GM19455 (cell line): ENCODE measurements around the gene HDAC9.

Source experiments
- ATAC-seq: cut with Tn5 transposase; IDR thresholded peaks from one replicate; pipeline ENCODE4 v1.9.1; 2021; ENCODE audit not compliant: unreplicated experiment

The HDAC9 gene

GRCh38 chr7:18653381-18654155, 158.0 kb downstream of the HDAC9 start:
- ATAC-seq: no peak

DNA sequence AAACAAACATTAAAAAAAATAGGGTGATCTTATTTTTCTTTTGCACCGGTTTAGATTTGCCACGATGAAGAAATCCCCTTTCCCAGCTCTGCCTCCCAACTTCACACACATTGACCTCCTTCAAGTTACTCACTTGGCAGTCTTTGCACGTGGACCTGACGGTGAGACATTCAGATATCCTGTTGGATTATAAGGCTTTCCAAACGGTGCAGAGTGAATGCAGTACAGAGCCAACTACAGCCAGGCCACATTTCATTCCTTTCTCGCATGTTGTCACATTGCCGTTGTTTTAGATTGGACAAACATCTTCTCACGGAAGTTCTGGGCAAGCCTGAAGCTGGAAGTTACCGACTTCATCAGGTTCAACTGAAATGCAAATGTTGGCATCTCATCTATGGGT, 159.2 kb downstream of the HDAC9 start:
- ATAC-seq: no peak

DNA sequence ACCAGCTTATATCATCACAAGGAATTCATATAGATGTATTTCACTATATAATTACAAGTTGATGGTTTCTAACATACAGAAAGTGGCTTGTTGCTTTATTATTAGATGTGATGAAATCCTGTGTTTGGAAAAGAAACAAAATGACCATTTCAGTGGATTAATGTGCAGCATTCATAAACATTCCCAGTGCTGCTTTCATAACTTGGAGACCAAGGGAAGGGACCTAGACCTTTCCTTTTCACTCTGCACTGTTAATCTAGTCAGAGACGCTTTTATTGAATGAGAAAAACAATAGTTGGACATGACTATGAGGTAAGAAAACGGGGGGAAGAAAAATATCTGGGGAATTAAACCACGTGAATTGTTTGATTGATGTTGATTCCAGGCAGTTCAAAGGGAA, 160.0 kb downstream of the HDAC9 start:
- ATAC-seq: no peak

GRCh38 chr7:18655912-18656311, 160.4 kb downstream of the HDAC9 start:
- ATAC-seq: no peak

GRCh38 chr7:18656362-18656761, 160.8 kb downstream of the HDAC9 start:
- no peak for ATAC-seq

DNA sequence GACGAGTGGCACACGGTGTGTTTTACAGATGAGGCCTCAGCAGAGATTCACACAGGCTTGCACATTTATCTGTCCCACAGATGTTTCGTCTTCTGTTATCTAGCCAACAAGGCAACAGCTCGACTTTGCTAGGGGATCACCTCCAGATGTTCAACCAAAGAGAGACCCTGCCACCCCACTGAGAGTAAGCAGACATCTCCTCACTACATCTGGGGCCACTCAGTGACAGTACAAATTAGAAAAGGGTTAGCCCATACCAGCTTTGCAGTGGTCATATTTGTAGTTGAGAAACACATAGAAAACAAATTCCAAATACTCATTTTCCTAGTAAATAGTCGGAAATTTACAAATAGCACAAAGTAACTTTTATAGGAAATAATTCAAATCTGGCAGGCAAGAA, 164.2 kb downstream of the HDAC9 start:
- no peak for ATAC-seq

- ATAC-seq: no peak
Observed at GRCh38 chr7:18663321-18663720, 167.8 kb downstream of the HDAC9 start.

DNA sequence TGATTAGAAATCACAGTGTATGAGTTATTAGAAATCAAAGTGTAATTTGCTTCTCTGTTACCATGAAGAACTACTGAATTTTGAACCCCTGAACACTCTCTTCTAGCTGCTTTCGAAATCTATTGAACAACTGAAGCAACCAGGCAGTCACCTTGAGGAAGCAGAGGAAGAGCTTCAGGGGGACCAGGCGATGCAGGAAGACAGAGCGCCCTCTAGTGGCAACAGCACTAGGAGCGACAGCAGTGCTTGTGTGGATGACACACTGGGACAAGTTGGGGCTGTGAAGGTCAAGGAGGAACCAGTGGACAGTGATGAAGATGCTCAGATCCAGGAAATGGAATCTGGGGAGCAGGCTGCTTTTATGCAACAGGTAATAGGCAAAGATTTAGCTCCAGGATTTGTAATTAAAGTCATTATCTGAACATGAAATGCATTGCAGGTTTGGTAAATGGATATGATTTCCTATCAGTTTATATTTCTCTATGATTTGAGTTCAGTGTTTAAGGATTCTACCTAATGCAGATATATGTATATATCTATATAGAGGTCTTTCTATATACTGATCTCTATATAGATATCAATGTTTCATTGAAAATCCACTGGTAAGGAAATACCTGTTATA, 170.7 kb downstream of the HDAC9 start:
- peak; percentile 100 for ATAC-seq

GRCh38 chr7:18667466-18667865, 171.9 kb downstream of the HDAC9 start:
- no peak for ATAC-seq

DNA sequence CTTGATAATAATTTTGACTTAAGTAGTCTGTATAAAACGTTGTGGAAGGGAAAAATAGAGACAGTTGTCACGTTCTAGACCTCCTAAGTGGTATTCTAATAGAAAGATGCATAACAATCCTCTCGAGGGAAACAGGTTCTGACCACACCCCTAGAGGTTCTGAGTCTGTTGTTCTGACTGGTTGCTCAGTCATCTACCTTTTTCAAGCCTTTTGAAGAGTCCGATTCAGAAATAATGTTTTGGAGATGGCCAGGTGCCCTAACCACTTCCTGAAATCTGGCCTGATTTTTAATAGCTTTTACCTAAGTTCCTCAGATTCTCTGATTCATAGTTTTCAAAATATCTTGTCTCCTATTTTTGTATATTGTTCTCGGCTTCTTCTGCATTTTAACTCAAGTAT, 175.6 kb downstream of the HDAC9 start:
- no peak for ATAC-seq

GRCh38 chr7:18675579-18675978, 180.0 kb downstream of the HDAC9 start:
- ATAC-seq: no peak

DNA sequence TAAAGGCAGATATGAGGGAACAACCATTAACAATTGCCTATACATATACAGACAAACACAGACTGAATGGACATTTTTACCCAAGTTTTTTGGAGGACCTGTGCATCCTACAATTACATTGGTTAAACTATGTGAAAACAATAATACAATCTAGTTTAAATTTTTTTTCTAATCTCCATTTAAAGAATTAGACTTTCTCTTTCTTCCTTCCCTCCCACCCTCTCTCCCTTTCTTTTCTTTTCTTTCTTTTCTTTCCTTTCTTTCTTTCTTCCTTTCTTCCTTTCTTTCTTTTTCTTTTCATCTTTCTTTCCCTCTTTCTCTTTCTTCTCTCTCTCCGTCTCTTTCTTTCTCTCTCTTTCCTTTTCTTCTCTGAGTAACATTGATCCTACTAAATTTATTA, 183.7 kb downstream of the HDAC9 start:
- ATAC-seq: no peak

GRCh38 chr7:18680576-18680975, 185.0 kb downstream of the HDAC9 start:
- no peak for ATAC-seq

DNA sequence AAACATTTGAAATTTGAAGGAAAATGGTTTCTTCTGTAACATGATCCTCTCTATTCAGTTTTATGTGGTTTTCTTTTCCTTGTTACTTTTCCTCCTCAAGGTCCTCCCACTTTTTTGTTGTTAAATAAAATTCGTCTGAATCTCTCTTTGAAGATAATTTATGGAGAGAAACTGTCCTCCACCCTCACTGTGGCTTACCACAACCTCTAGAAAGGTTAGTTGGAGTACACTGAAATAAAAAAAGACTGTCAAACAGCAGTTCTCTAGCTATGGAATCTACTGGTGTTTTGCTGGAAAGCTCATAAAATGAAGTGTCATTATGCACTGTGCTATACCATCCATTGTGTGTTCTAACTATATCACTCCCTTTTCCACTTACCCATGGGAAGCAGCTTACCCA, 189.4 kb downstream of the HDAC9 start:
- ATAC-seq: no peak

DNA sequence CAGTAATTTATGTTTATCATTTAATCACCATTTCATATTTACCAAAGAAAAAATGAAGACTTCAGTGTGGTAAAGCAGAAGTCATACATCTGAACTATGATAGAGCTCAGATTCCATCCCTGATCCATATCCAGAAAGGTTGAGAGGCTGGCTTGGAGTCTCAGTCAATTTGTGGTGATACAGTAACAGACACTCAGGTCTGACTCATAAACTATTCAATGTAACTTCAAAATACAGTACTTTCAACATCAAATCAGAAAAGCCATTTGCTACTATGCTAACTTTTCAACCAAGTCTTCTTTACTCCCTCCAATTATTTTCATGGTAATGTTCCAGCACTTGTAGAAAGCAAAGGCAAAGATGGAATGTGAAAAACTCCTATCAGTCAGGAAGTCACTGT, 190.4 kb downstream of the HDAC9 start:
- no peak for ATAC-seq

DNA sequence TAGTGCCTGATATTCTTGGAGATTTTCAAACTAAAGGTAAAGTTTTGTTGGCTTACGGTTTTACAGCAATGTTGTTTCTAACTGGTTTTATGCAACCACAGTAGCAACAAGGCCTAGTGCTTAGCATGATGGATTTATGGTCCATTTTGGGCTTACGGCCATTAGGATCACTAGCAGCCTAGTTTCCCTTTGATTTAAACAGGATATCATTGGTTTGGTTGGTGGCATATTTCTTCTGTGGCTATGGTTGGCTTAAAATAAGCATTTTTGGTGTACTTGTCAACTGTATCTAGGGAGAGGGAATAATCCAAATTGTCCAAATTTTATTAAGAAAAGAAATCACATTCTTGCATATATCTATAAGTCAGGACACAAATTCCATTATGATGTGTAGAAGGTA, 194.0 kb downstream of the HDAC9 start:
- no peak for ATAC-seq

DNA sequence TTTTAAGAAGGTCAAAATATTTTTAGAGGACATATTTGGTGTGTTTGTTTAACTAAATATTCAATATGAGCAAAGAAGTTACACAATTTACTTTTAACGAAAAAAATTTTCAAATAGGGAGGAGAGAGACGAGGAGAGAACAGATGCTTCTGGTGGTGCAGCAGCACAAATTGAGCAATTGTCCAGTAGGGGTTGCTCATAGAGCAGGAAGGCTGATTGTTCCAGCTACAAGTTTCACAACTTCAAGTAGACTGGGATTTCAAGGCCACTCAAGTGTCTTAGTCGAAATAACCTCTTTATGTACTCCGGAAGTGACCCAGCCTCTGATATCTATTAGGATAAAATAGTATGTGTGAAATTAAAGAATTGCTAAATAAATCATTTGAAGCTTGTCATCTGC, 197.9 kb downstream of the HDAC9 start:
- ATAC-seq: no peak

DNA sequence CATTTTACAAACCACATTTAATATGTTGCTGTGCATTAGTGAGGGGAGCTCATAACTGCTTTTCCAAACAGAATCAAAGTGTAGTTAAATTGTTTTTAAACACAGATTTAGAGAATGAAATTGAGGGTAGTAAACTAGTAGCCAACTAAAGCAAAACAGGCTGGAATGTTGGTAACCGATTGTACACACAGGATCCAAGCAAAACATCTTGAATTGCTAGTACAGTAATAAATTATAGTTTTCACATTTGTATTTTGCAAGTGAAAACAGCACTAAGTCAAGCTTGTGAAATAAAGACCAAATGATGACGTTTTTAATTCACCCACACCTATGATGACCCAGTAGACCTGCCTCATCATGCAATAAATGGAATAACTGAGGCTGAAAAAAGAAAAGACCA, 198.3 kb downstream of the HDAC9 start:
- no peak for ATAC-seq

- ATAC-seq: no peak
Observed at GRCh38 chr7:18694484-18694883, 198.9 kb downstream of the HDAC9 start.

DNA sequence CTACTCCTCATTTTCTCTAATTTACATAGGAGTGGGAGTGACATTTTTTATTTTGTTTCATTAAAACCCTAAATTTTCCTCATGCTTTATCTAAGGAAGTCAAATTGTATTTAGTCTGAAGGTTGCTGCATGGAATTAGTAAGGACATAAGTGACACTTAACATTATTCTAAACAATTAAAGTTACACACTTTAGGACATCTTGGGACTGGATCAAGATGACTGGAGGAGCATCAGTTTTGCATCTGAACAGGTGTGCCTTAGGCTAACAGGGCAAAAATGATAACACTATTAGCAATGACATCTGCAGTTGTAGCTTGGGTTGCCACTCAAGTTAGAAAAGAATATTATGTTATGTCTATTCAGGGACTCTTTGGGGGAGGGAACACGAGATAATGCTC, 199.4 kb downstream of the HDAC9 start:
- no peak for ATAC-seq

GRCh38 chr7:18698258-18698734, 202.7 kb downstream of the HDAC9 start:
- ATAC-seq: no peak

GRCh38 chr7:18700147-18700546, 204.6 kb downstream of the HDAC9 start:
- no peak for ATAC-seq
